Kidney (tissue), 14 donors: ENCODE data around the gene NGF. TPM values are rescaled to one million over a fixed set of nuclear protein-coding genes. Genes with fewer than 3 reads are reported as not detected.

ENCODE experiments used
- DNase-seq, 5 donors: peaks; one replicate each; pipeline ENCODE4 v3.0.0-alpha.2; 2013 to 2020
- FAIRE-seq: peaks from 2 replicates; lab custom pipeline; 2012; peaks lifted over from hg19 to GRCh38; lab: Jason Lieb, UNC
- H3K27ac ChIP-seq, 2 donors: one replicate each; pipeline ENCODE4 v1.7.0; 2013; ENCODE audit warnings: low read depth in 2 of 2, low read length in 2 of 2, inconsistent platforms in 1 of 2
- H3K27me3 ChIP-seq: one replicate; pipeline ENCODE4 v1.7.1; 2013; ENCODE audit warnings: low read length, inconsistent platforms; ENCODE audit not compliant: control insufficient read depth, insufficient read depth
- H3K36me3 ChIP-seq, 3 donors: one replicate each; pipeline versions ENCODE4 v1.7.0 to v1.7.1; 2013; ENCODE audit warnings: low read length in 3 of 3, control low read depth in 1 of 3, inconsistent platforms in 1 of 3; ENCODE audit not compliant: insufficient read depth in 3 of 3, control insufficient read depth in 2 of 3
- H3K4me1 ChIP-seq, 3 donors: one replicate each; pipeline versions ENCODE4 v1.7.0 to v1.7.1; 2013; ENCODE audit warnings: low read length in 3 of 3, inconsistent platforms in 1 of 3, low read depth in 1 of 3; ENCODE audit not compliant: control insufficient read depth in 2 of 3, insufficient read depth in 2 of 3
- H3K4me3 ChIP-seq, 3 donors: one replicate each; pipeline versions ENCODE4 v1.7.0 to v1.8.1; 2013; ENCODE audit warnings: low read length in 3 of 3, control low read depth in 1 of 3, inconsistent platforms in 1 of 3
- H3K9ac ChIP-seq, 3 donors: one replicate each; pipeline versions ENCODE4 v1.7.0 to v1.7.1; 2013; ENCODE audit warnings: low read length in 3 of 3, control low read depth in 1 of 3, inconsistent platforms in 1 of 3
- H3K9me3 ChIP-seq, 3 donors: one replicate each; pipeline versions ENCODE4 v1.7.0 to v1.7.1; 2013; ENCODE audit warnings: low read length in 3 of 3, control low read depth in 1 of 3, inconsistent platforms in 1 of 3; ENCODE audit not compliant: control insufficient read depth in 2 of 3, insufficient read depth in 1 of 3
- intact Hi-C: fragments of 100-400 bp; cut with DNase I; formaldehyde crosslinking; loops from one replicate; pipeline ENCODE4 v1.11.1; 2022
- polyA plus RNA-seq: library from polyadenylated mRNA; stranded (reverse); fragments of 350-450 nt; fragmentation: Illumina TruSeq; extraction: RNeasy Lipid Tissue Mini Kit (QIAGEN cat#74804); gene quantifications from one replicate; pipeline ENCODE4 v1.2.3, GENCODE V29; 2014; ENCODE audit warnings: low read depth, low replicate concordance; ENCODE audit not compliant: insufficient read depth
- total RNA-seq: library from RNA; stranded (reverse); fragmentation: NEBNext Ultra II Directional; extraction: Animal tissue kit (Norgen Biotek cat#: 25700); gene quantifications from one replicate; pipeline ENCODE4 v1.2.1, GENCODE V29; 2021
- TF ChIP-seq, protein P1 (sequence below): IDR thresholded peaks from 3 replicates; pipeline ENCODE4 v1.5.1; 2012; ENCODE audit warnings: mild to moderate bottlenecking, moderate library complexity, borderline replicate concordance; ENCODE audit not compliant: insufficient read depth; ENCODE audit errors: extremely low read depth
- donor health status: control.
- donor health status: control.
- donor health status: control.
- donor health status: control.
- donor health status: control.
- donor health status: DM: yes; HTN: yes; CAD: no.
- donor health status: Normal renal cell carcinoma (clear cell type).

NGF gene
- total and polyA plus RNA-seq, 2 donors from 2014 or later, result 1.2 to 6.0 TPM

DNA sequence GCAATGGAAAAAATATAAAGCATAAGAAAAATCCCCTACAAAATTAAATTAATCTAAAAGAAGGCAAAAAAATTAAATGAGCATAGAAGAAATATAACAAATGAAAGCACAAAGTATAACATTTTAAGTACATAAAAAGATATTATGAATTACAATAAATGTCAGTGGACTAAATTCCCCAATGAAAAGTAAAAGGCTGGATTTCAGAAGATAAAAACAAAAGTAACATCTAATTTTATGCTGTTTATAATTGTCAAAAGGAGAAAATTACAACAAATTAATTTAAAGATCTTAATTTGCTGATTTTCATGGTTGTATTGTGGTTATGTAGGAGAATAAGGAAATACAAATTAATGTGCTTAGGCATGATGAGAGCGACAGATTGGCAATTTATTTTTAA lies 92.8 kb downstream of the NGF start:
- FAIRE-seq (peak; percentile 33), DNase-seq (no peak)
- intact Hi-C loops, result no loop called here
- Histone ChIP-seq H3K36me3 (no peaks in the 10 kb centered on the region), H3K4me1 (no peaks in the 10 kb centered on the region), H3K4me3 (no peak overlapping the region), H3K9ac (no peak overlapping the region), H3K27me3 (no peaks in the 10 kb centered on the region), H3K9me3 (no peaks in the 10 kb centered on the region), H3K27ac (no peak overlapping the region)
- TF ChIP-seq, protein P1, sequence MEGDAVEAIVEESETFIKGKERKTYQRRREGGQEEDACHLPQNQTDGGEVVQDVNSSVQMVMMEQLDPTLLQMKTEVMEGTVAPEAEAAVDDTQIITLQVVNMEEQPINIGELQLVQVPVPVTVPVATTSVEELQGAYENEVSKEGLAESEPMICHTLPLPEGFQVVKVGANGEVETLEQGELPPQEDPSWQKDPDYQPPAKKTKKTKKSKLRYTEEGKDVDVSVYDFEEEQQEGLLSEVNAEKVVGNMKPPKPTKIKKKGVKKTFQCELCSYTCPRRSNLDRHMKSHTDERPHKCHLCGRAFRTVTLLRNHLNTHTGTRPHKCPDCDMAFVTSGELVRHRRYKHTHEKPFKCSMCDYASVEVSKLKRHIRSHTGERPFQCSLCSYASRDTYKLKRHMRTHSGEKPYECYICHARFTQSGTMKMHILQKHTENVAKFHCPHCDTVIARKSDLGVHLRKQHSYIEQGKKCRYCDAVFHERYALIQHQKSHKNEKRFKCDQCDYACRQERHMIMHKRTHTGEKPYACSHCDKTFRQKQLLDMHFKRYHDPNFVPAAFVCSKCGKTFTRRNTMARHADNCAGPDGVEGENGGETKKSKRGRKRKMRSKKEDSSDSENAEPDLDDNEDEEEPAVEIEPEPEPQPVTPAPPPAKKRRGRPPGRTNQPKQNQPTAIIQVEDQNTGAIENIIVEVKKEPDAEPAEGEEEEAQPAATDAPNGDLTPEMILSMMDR, result no peak

DNA sequence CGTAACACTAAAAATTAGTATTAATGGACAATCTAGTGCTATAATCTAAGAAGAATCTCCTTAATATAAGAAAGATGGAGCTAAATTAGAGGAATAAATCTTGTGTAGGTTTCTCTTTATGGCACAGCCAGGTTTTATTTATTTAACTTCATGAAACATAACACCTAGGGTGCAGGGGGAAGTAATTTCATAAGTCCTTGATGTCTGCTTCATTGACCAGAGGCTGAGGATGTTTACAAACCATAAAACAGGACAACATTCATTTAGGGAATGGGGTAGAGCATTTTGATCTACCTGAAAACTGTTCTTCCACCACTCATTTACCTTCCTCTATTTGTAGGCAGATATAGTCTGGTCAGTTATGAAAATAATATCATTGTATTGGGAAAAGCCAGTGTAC lies 95.5 kb downstream of the NGF start:
- TF ChIP-seq, protein P1, result no peak
- FAIRE-seq, result no peak
- no peaks in the 10 kb centered on the region for H3K4me1 ChIP-seq
- intact Hi-C loops, result no loop called here
- no peaks in the 10 kb centered on the region for H3K36me3 ChIP-seq
- H3K4me3 ChIP-seq, result no peak overlapping the region
- no peak overlapping the region for H3K27ac ChIP-seq
- H3K9me3 ChIP-seq, result no peaks in the 10 kb centered on the region
- DNase-seq, result no peak
- no peaks in the 10 kb centered on the region for H3K27me3 ChIP-seq
- H3K9ac ChIP-seq, result no peak overlapping the region

DNA sequence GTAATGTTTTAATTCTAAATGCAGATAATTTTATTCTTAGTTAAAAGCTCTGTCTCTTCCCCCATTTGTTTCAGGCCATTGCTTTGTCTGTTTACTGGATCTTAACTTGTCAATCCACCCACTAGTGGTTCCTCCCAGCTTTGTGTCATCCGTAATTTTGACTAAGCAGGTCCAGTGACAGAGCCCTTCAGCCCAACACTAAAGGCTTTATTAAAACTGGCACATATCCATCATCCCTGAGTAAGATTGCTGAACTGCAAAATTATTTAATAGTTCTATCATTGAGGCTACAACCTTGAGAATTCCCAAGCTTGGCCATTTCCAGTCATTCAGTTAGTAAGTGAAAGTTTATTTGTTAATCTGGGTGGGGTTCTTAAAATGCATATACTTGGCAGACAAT lies 96.7 kb downstream of the NGF start:
- no peak for FAIRE-seq
- no peaks in the 10 kb centered on the region for H3K27me3 ChIP-seq
- DNase-seq, result no peak
- intact Hi-C loops, result no loop called here
- no peak overlapping the region for H3K9ac ChIP-seq
- no peak overlapping the region for H3K27ac ChIP-seq
- H3K9me3 ChIP-seq, result no peaks in the 10 kb centered on the region
- TF ChIP-seq, protein P1, result no peak
- no peak overlapping the region for H3K4me3 ChIP-seq
- no peaks in the 10 kb centered on the region for H3K4me1 ChIP-seq
- H3K36me3 ChIP-seq, result no peaks in the 10 kb centered on the region

DNA sequence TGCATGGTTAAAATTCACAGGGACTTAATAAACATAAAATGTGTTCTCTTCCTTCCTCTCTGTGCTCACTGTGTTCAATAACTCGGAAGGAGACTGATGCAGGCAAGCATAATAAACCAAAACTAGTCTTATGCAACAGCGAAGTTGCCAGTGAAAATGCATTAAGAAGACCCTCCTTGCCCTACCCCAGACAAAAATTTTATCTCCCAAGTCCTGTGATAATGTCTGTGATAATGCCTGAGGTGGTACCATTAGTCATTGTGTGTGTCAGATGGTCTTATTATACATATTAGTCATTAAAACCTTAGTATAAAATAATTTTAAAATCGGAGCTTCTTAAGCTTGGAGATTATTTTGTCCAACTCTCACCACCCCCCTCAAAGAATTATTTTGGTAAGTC lies 97.8 kb downstream of the NGF start:
- H3K27ac ChIP-seq, result no peak overlapping the region
- no peaks in the 10 kb centered on the region for H3K27me3 ChIP-seq
- intact Hi-C loops, result no loop called here
- DNase-seq, result no peak
- no peaks in the 10 kb centered on the region for H3K9me3 ChIP-seq
- no peaks in the 10 kb centered on the region for H3K36me3 ChIP-seq
- H3K9ac ChIP-seq, result no peak overlapping the region
- FAIRE-seq, result no peak
- TF ChIP-seq, protein P1, result no peak
- no peak overlapping the region for H3K4me3 ChIP-seq
- no peaks in the 10 kb centered on the region for H3K4me1 ChIP-seq
